K562 (cell line): ENCODE data around the gene FAIM. TPM values are rescaled to one million over a fixed set of nuclear protein-coding genes. Genes with fewer than 3 reads are reported as not detected.

Experiments used
- CBX8 ChIP-seq: fragments of 200-600 bp; sonication (generic); IDR thresholded peaks from 2 replicates; pipeline ENCODE4 v1.6.1; 2012; ENCODE audit warnings: borderline replicate concordance, mixed run types, low read depth, mild to moderate bottlenecking, moderate library complexity, mixed read lengths, low read length, control low read depth, inconsistent platforms; ENCODE audit not compliant: poor library complexity, severe bottlenecking; ENCODE audit errors: extremely low read depth
- HMGN3 ChIP-seq: IDR thresholded peaks from 2 replicates; pipeline ENCODE4 v1.6.1; 2011; ENCODE audit warnings: borderline replicate concordance, low read depth, mild to moderate bottlenecking, mixed read lengths, low read length; ENCODE audit not compliant: insufficient read length; ENCODE audit errors: extremely low read depth
- KAT7 ChIP-seq: sonication (generic); formaldehyde crosslinking; IDR thresholded peaks from 2 replicates; pipeline ENCODE4 v1.8.0; 2022; ENCODE audit warnings: missing genetic modification reagents, mild to moderate bottlenecking, borderline replicate concordance
- KLF16 ChIP-seq: IDR thresholded peaks from 2 replicates; pipeline ENCODE4 v1.6.1; 2016; ENCODE audit warnings: antibody characterized with exemption
- MAZ ChIP-seq, 2 experiments: fragments of 450-650 bp in 1 of 2; sonication (generic) in 1 of 2; formaldehyde crosslinking; IDR thresholded peaks in 1 of 2; conservative IDR thresholded peaks in 1 of 2; 2 replicates each; pipeline versions ENCODE4 v1.4.0 to v1.5.0; 2020; ENCODE audit warnings: mild to moderate bottlenecking in 1 of 2, missing genetic modification reagents in 1 of 2
- MITF ChIP-seq: IDR thresholded peaks from 2 replicates; pipeline ENCODE4 v1.6.1; 2014; ENCODE audit warnings: antibody characterized with exemption
- MTA2 ChIP-seq: fragments of 450-650 bp; IDR thresholded peaks from 2 replicates; pipeline ENCODE4 v1.6.1; 2016; ENCODE audit warnings: low read depth
- NR2C1 ChIP-seq, 2 experiments: fragments of 450-650 bp; IDR thresholded peaks; 2 replicates each; pipeline ENCODE4 v1.6.1; 2017; ENCODE audit warnings: mild to moderate bottlenecking in 2 of 2, antibody characterized with exemption in 1 of 2, inconsistent platforms in 1 of 2, missing compliant biosample characterization in 1 of 2, missing genetic modification characterization in 1 of 2
- POLR2AphosphoS2 ChIP-seq: IDR thresholded peaks from 2 replicates; pipeline ENCODE4 v1.6.1; 2012; ENCODE audit warnings: low read length, improper control_type of control experiment
- RBM17 ChIP-seq: fragments of 200-400 bp; formaldehyde crosslinking; IDR thresholded peaks from 2 replicates; pipeline ENCODE4 v1.6.1; 2017; ENCODE audit warnings: low read depth, mild to moderate bottlenecking, low read length, borderline replicate concordance
- XRCC4 ChIP-seq: IDR thresholded peaks from one replicate; pipeline ENCODE4 v1.6.1; 2011; ENCODE audit not compliant: insufficient read depth, insufficient read length; ENCODE audit errors: extremely low read depth
- ZNF24 ChIP-seq: fragments of 450-650 bp; IDR thresholded peaks from 2 replicates; pipeline ENCODE4 v1.6.1; 2016
- ZNF586 ChIP-seq: fragments of 450-650 bp; formaldehyde crosslinking; conservative IDR thresholded peaks from 2 replicates; pipeline ENCODE4 v1.4.0; 2020; ENCODE audit warnings: mild to moderate bottlenecking, moderate library complexity
- ZNF639 ChIP-seq, 2 experiments: fragments of 200-800 bp in 1 of 2; sonication (Bioruptor generic) in 1 of 2; sonication (generic) in 1 of 2; formaldehyde crosslinking in 1 of 2; IDR thresholded peaks in 1 of 2; conservative IDR thresholded peaks in 1 of 2; 2 replicates each; pipeline versions ENCODE4 v1.5.0 to v1.6.1; 2016 to 2020; ENCODE audit warnings: missing compliant biosample characterization in 1 of 2, missing genetic modification characterization in 1 of 2, missing genetic modification reagents in 1 of 2
- polyA plus RNA-seq, 8 experiments: library from polyadenylated mRNA; depleted of rRNA in 4 of 8; stranded (reverse) in 5 of 8; unstranded in 3 of 8; fragments of >200 nt; fragmentation: Nextera tagmentation in 2 of 8; fragmentation: Illumina TruSeq in 1 of 8; extraction: Ambion mirVana in 2 of 8; extraction: Trizol in 1 of 8; gene quantifications; 2 replicates each; pipeline versions ENCODE4 v1.2.1 to v1.2.3, GENCODE V29; 2011 to 2014; ENCODE audit warnings: inconsistent platforms in 1 of 8, missing spikeins in 1 of 8
- total RNA-seq, 7 experiments: library from RNA; depleted of rRNA in 6 of 7; stranded (reverse); fragments of >200 nt in 6 of 7; fragmentation: Illumina TruSeq in 2 of 7; extraction: Trizol in 2 of 7; gene quantifications; 2 replicates each; pipeline versions ENCODE4 v1.2.1 to v1.2.3, GENCODE V29; 2011 to 2021; ENCODE audit warnings: low replicate concordance in 1 of 7
- TF ChIP-seq, protein P1 (sequence below), 3 experiments: IDR thresholded peaks in 2 of 3; conservative IDR thresholded peaks in 1 of 3; 2 replicates each; pipeline ENCODE4 v1.5.1; 2011 to 2012; ENCODE audit warnings: low read length in 3 of 3, mild to moderate bottlenecking in 3 of 3, control low read depth in 2 of 3, improper control_type of control experiment in 1 of 3, inconsistent platforms in 1 of 3, low read depth in 1 of 3, mixed read lengths in 1 of 3, moderate library complexity in 1 of 3; ENCODE audit not compliant: insufficient read depth in 2 of 3
- TF ChIP-seq, protein P2 (sequence below): fragments of 450-650 bp; IDR thresholded peaks from 2 replicates; pipeline ENCODE4 v1.6.1; 2017; ENCODE audit warnings: antibody characterized with exemption, mild to moderate bottlenecking

FAIM gene
- total and polyA plus RNA-seq, 9 of the 15 experiments (the other 6 are each of a cell fraction or from before 2014, with no cell fraction given) = 2.5 to 7.9 (median 6.6) TPM

DNA sequence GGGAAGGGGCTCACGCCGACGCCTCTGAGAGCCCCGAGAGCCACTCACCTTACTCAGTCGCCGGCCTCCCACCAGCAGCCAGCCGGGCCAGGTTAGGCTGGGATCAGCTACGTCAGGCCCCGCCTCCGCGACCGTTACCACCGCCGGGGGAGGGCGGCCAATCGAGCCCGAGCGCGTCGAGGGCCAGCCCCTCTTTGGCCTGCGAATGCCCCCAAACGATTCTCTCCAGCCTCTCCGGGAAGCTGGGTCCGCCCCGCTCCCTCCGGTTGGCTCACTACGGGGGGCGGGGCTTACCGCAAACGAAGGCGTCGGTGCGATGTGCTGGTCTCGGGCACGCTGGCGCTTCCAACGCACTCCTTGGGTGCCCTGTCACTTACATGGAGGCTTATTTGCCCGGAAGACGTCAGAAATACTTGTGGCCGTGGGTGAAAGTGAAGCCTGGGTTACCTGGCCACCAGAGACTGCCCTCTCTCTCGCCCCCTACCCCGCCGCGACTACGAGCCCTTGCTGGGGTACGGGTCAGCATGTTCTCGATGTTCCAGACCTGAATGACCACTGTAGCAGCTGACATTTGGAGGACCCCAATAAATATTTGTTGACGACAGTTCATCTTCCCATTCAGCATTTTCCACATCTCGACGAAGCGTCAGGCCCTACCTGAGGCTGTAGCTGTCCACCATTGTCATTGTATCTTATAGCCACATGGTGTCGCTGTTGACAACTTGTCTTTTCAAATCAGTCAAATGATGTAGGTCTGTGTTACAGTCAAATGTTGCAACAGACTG lies 14.2 kb upstream of the FAIM start, which contains the start of gene CEP70 (continued):
- TF ChIP-seq, protein P1, sequence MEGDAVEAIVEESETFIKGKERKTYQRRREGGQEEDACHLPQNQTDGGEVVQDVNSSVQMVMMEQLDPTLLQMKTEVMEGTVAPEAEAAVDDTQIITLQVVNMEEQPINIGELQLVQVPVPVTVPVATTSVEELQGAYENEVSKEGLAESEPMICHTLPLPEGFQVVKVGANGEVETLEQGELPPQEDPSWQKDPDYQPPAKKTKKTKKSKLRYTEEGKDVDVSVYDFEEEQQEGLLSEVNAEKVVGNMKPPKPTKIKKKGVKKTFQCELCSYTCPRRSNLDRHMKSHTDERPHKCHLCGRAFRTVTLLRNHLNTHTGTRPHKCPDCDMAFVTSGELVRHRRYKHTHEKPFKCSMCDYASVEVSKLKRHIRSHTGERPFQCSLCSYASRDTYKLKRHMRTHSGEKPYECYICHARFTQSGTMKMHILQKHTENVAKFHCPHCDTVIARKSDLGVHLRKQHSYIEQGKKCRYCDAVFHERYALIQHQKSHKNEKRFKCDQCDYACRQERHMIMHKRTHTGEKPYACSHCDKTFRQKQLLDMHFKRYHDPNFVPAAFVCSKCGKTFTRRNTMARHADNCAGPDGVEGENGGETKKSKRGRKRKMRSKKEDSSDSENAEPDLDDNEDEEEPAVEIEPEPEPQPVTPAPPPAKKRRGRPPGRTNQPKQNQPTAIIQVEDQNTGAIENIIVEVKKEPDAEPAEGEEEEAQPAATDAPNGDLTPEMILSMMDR (IDR thresholded peaks at IDR 0.05 in 2 of 3, conservative IDR thresholded peaks at IDR 0.05 in 1 of 3; ENCODE audit: insufficient read depth in 2 of 3, low read depth in 1 of 3, low read length in 3 of 3) = peak; percentile 72 to 91 (median 77)
- TF ChIP-seq KAT7 (CRISPR knock-in tag) (no peak), ZNF24 (no peak), MITF (no peak), ZNF639 (CRISPR knock-in tag; conservative IDR thresholded peaks at IDR 0.05 in 1 of 2, IDR thresholded peaks at IDR 0.05 in 1 of 2) (peak in 1 of 2 experiments; percentile 58; a peak in 2 of 4 replicates), POLR2AphosphoS2 (no peak), KLF16 (no peak), ZNF586 (no peak), NR2C1 (IDR thresholded peaks at IDR 0.05) (no peak), NR2C1 (tag; IDR thresholded peaks at IDR 0.05) (peak; percentile 45; the same call in 1 of the 2 replicates), MTA2 (no peak), CBX8 (no peak), HMGN3 (peak; percentile 84), MAZ (CRISPR knock-in tag; conservative IDR thresholded peaks at IDR 0.05 in 1 of 2, IDR thresholded peaks at IDR 0.05 in 1 of 2) (peak; percentile 57 to 76; a peak in 3 of 4 replicates), XRCC4 (no peak), RBM17 (no peak)
- TF ChIP-seq, protein P2, sequence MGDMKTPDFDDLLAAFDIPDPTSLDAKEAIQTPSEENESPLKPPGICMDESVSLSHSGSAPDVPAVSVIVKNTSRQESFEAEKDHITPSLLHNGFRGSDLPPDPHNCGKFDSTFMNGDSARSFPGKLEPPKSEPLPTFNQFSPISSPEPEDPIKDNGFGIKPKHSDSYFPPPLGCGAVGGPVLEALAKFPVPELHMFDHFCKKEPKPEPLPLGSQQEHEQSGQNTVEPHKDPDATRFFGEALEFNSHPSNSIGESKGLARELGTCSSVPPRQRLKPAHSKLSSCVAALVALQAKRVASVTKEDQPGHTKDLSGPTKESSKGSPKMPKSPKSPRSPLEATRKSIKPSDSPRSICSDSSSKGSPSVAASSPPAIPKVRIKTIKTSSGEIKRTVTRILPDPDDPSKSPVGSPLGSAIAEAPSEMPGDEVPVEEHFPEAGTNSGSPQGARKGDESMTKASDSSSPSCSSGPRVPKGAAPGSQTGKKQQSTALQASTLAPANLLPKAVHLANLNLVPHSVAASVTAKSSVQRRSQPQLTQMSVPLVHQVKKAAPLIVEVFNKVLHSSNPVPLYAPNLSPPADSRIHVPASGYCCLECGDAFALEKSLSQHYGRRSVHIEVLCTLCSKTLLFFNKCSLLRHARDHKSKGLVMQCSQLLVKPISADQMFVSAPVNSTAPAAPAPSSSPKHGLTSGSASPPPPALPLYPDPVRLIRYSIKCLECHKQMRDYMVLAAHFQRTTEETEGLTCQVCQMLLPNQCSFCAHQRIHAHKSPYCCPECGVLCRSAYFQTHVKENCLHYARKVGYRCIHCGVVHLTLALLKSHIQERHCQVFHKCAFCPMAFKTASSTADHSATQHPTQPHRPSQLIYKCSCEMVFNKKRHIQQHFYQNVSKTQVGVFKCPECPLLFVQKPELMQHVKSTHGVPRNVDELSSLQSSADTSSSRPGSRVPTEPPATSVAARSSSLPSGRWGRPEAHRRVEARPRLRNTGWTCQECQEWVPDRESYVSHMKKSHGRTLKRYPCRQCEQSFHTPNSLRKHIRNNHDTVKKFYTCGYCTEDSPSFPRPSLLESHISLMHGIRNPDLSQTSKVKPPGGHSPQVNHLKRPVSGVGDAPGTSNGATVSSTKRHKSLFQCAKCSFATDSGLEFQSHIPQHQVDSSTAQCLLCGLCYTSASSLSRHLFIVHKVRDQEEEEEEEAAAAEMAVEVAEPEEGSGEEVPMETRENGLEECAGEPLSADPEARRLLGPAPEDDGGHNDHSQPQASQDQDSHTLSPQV = peak; percentile 57; the same call in 1 of the 2 replicates
